WTC11 (cell line): ENCODE results near the gene DTWD2. TPM values are rescaled to one million over a fixed set of nuclear protein-coding genes. Genes with fewer than 3 reads are reported as not detected.
"Not testable (repeated sequence)": the region's sequence is repeated elsewhere in the genome, so short reads cannot be mapped to it uniquely, and the experiment has no call there.

ENCODE experiments used
- ATAC-seq: fragments of 200-7000 bp; cut with Tn5 transposase; 2 replicates; pipeline ENCODE4 v1.10.0; 2021; ENCODE audit warnings: mild to moderate bottlenecking, moderate library complexity
- CTCF ChIA-PET: fragments of 300-600 bp; sonication (Branson Sonifier 250); formaldehyde crosslinking; loops from one replicate; lab custom pipeline; 2021; ENCODE audit warnings: antibody characterized with exemption; lab: Charles Lee
- POLR2A ChIA-PET: fragments of 350-600 bp; sonication (Branson Sonifier 250); formaldehyde crosslinking; loops from one replicate; lab custom pipeline; 2021; ENCODE audit warnings: antibody characterized with exemption; lab: Charles Lee
- DNase-seq: peaks from one replicate; pipeline ENCODE4 v3.0.0; 2021; ENCODE audit warnings: low spot score
- H3K27ac Mint-ChIP-seq: 2 replicates; pipeline ENCODE4 v1.8.0; 2021; ENCODE audit warnings: mixed read lengths
- H3K27me3 Mint-ChIP-seq: 2 replicates; pipeline ENCODE4 v1.8.0; 2021; ENCODE audit warnings: low read depth, mild to moderate bottlenecking, moderate library complexity, mixed read lengths
- H3K36me3 Mint-ChIP-seq: 2 replicates; pipeline ENCODE4 v1.8.0; 2021; ENCODE audit warnings: mixed read lengths
- H3K4me1 Mint-ChIP-seq: 2 replicates; pipeline ENCODE4 v1.8.0; 2022; ENCODE audit warnings: mixed read lengths
- H3K4me3 Mint-ChIP-seq: 2 replicates; pipeline ENCODE4 v1.8.0; 2021; ENCODE audit warnings: mild to moderate bottlenecking, moderate library complexity, mixed read lengths
- H3K9me3 Mint-ChIP-seq: 2 replicates; pipeline ENCODE4 v1.8.0; 2021; ENCODE audit warnings: mixed read lengths
- ATF1 ChIP-seq: sonication (generic); formaldehyde crosslinking; IDR thresholded peaks from 2 replicates; pipeline ENCODE4 v1.8.1; 2023; ENCODE audit warnings: mild to moderate bottlenecking, moderate library complexity, missing genetic modification reagents
- HMGA2 ChIP-seq: fragments of 250-450 bp; sonication (Bioruptor Pico); IDR thresholded peaks from 2 replicates; pipeline ENCODE4 v1.4.0; 2021; ENCODE audit warnings: mild to moderate bottlenecking, moderate library complexity
- SMAD3 ChIP-seq: sonication (generic); formaldehyde crosslinking; IDR thresholded peaks from 2 replicates; pipeline ENCODE4 v1.8.0; 2022; ENCODE audit warnings: missing genetic modification reagents, mild to moderate bottlenecking, borderline replicate concordance
- SMAD4 ChIP-seq: sonication (generic); formaldehyde crosslinking; IDR thresholded peaks from 2 replicates; pipeline ENCODE4 v1.8.0; 2022; ENCODE audit warnings: mild to moderate bottlenecking, missing genetic modification reagents
- SOX15 ChIP-seq: fragments of 250-450 bp; sonication (Bioruptor Pico); IDR thresholded peaks from 2 replicates; pipeline ENCODE4 v1.9.0; 2021; ENCODE audit warnings: mild to moderate bottlenecking
- ZNF138 ChIP-seq: sonication (generic); formaldehyde crosslinking; conservative IDR thresholded peaks from 2 replicates; pipeline ENCODE4 v1.8.1; 2022; ENCODE audit warnings: mild to moderate bottlenecking, moderate library complexity, missing genetic modification reagents
- ZNF232 ChIP-seq: sonication (generic); formaldehyde crosslinking; IDR thresholded peaks from 2 replicates; pipeline ENCODE4 v1.8.0; 2022; ENCODE audit warnings: mild to moderate bottlenecking, missing genetic modification reagents
- ZNF416 ChIP-seq: fragments of 250-450 bp; sonication (Bioruptor Pico); IDR thresholded peaks from 2 replicates; pipeline ENCODE4 v1.9.0; 2021; ENCODE audit warnings: mild to moderate bottlenecking, inconsistent platforms
- total RNA-seq: library from RNA; stranded (reverse); gene quantifications from 3 replicates; pipeline ENCODE4 v1.2.3, GENCODE V29; 2021
- TF ChIP-seq, protein P1 (sequence below): sonication (generic); formaldehyde crosslinking; IDR thresholded peaks from 2 replicates; pipeline ENCODE4 v1.8.1; 2022; ENCODE audit warnings: mild to moderate bottlenecking, moderate library complexity, missing genetic modification reagents
- TF ChIP-seq, protein P2 (sequence below): fragments of 250-450 bp; sonication (Bioruptor Pico); IDR thresholded peaks from 2 replicates; pipeline ENCODE4 v1.9.0; 2021; ENCODE audit warnings: mild to moderate bottlenecking
- TF ChIP-seq, protein P3 (sequence below): sonication (generic); formaldehyde crosslinking; IDR thresholded peaks from 2 replicates; pipeline ENCODE4 v1.8.1; 2023; ENCODE audit warnings: mild to moderate bottlenecking, moderate library complexity, missing genetic modification reagents
- TF ChIP-seq, protein P4 (sequence below): fragments of 250-450 bp; sonication (Bioruptor Pico); IDR thresholded peaks from 2 replicates; pipeline ENCODE4 v2.1.2; 2022; ENCODE audit warnings: mild to moderate bottlenecking, moderate library complexity
- TF ChIP-seq, protein P5 (sequence below): sonication (generic); formaldehyde crosslinking; IDR thresholded peaks from 2 replicates; pipeline ENCODE4 v1.8.1; 2023; ENCODE audit warnings: mild to moderate bottlenecking, missing genetic modification reagents, moderate library complexity
- TF ChIP-seq, protein P6 (sequence below): sonication (generic); formaldehyde crosslinking; IDR thresholded peaks from 2 replicates; pipeline ENCODE4 v1.8.1; 2023; ENCODE audit warnings: mild to moderate bottlenecking, missing genetic modification reagents

Gene DTWD2
- total RNA-seq, 1 experiment from 2014 or later: 13.1 TPM

DNA sequence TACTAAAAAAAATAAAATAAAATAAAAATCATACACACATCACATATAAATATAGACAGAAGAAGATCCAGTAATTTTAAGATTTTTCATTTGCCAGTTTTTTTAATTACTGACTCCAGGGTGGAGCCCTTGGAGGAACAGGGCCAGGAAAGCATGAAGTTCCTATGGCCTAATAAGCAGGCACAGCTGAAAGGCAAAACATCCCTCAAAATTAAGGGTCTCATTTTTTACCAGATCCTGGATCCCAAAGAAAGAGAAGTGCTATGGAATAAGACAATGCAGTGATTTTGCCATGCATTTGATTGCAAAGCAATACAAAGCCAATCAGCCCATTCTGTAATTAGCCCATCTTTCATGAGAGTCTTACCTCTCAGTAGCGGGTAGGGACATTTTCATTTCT lies 11.3 kb upstream of the DTWD2 start:
- ChIA-PET CTCF (no interaction called here), POLR2A (no interaction called here)
- ATAC-seq (no peak), DNase-seq (no peak)
- no peaks in the 10 kb centered on the region; the same call in 1 of the 2 replicates for H3K27me3 Mint-ChIP-seq
- H3K4me3 Mint-ChIP-seq: no peak overlapping the region
- H3K36me3 Mint-ChIP-seq: peaks cover 63% of the 10 kb centered on the region
- TF ChIP-seq SMAD3 (CRISPR knock-in tag): no peak
- no peak for TF ChIP-seq HMGA2 (CRISPR knock-in tag)
- TF ChIP-seq, protein P1, sequence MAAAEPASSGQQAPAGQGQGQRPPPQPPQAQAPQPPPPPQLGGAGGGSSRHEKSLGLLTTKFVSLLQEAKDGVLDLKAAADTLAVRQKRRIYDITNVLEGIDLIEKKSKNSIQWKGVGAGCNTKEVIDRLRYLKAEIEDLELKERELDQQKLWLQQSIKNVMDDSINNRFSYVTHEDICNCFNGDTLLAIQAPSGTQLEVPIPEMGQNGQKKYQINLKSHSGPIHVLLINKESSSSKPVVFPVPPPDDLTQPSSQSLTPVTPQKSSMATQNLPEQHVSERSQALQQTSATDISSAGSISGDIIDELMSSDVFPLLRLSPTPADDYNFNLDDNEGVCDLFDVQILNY (CRISPR knock-in tag): no peak
- no peak for TF ChIP-seq SMAD4 (CRISPR knock-in tag)
- TF ChIP-seq, protein P2, sequence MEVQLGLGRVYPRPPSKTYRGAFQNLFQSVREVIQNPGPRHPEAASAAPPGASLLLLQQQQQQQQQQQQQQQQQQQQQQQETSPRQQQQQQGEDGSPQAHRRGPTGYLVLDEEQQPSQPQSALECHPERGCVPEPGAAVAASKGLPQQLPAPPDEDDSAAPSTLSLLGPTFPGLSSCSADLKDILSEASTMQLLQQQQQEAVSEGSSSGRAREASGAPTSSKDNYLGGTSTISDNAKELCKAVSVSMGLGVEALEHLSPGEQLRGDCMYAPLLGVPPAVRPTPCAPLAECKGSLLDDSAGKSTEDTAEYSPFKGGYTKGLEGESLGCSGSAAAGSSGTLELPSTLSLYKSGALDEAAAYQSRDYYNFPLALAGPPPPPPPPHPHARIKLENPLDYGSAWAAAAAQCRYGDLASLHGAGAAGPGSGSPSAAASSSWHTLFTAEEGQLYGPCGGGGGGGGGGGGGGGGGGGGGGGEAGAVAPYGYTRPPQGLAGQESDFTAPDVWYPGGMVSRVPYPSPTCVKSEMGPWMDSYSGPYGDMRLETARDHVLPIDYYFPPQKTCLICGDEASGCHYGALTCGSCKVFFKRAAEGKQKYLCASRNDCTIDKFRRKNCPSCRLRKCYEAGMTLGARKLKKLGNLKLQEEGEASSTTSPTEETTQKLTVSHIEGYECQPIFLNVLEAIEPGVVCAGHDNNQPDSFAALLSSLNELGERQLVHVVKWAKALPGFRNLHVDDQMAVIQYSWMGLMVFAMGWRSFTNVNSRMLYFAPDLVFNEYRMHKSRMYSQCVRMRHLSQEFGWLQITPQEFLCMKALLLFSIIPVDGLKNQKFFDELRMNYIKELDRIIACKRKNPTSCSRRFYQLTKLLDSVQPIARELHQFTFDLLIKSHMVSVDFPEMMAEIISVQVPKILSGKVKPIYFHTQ (CRISPR knock-in tag): no peak
- no peaks in the 10 kb centered on the region for H3K4me1 Mint-ChIP-seq
- H3K27ac Mint-ChIP-seq: no peak overlapping the region
- H3K9me3 Mint-ChIP-seq: peaks cover 67% of the 10 kb centered on the region

DNA sequence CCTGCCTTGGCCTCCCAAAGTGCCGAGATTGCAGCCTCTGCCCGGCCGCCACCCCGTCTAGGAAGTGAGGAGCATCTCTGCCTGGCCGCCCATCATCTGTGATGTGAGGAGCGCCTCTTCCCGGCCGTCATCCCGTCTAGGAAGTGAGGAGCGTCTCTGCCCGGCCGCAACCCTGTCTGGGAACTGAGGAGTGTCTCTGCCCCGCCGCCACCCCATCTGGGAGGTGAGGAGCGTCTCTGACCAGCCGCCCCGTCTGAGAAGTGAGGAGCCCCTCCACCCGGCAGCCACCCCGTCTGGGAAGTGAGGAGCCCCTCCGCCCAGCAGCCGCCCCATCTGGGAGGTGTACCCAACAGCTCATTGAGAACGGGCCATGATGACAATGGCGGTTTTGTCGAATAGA lies 10.5 kb upstream of the DTWD2 start:
- POLR2A ChIA-PET, H3K4me1 Mint-ChIP-seq, DNase-seq, H3K4me3 Mint-ChIP-seq, ATAC-seq, H3K27ac Mint-ChIP-seq, CTCF ChIA-PET, H3K27me3 Mint-ChIP-seq: not testable (repeated sequence)
- peaks cover 70% of the 10 kb centered on the region for H3K9me3 Mint-ChIP-seq
- peaks cover 63% of the 10 kb centered on the region for H3K36me3 Mint-ChIP-seq

DNA sequence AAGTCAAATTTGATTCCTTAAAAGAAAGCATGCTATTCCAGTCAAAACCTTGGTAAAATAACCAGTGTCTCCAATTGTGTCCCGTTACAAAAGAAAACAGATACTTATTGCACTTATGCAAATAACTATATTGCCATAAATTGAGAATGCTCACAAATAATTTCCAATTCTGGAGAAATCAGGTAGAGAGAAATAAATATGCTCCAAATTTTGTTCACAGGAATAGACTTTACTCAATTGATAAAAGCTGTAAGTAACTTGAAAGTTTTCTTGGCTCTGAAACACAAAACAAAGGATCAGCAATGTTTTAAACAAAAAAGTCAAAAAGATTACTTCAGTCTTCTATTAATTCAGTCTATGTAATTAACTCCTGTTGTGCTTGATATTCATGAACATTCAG lies 7.8 kb upstream of the DTWD2 start:
- Mint-ChIP-seq H3K36me3 (peaks cover 64% of the 10 kb centered on the region), H3K4me1 (no peaks in the 10 kb centered on the region), H3K27ac (no peak overlapping the region), H3K27me3 (no peaks in the 10 kb centered on the region; the same call in none of the 2 replicates), H3K9me3 (peaks cover 66% of the 10 kb centered on the region), H3K4me3 (no peak overlapping the region)
- ATAC-seq (no peak), DNase-seq (no peak)
- ChIA-PET POLR2A (interaction anchor here (0.5 kb wide), 1 partner anchor 655 kb away, joined by 3 read pairs; no protein-coding TSS in a partner anchor), CTCF (no interaction called here)
- TF ChIP-seq SMAD3 (CRISPR knock-in tag): no peak
- no peak for TF ChIP-seq HMGA2 (CRISPR knock-in tag)
- TF ChIP-seq, protein P3, sequence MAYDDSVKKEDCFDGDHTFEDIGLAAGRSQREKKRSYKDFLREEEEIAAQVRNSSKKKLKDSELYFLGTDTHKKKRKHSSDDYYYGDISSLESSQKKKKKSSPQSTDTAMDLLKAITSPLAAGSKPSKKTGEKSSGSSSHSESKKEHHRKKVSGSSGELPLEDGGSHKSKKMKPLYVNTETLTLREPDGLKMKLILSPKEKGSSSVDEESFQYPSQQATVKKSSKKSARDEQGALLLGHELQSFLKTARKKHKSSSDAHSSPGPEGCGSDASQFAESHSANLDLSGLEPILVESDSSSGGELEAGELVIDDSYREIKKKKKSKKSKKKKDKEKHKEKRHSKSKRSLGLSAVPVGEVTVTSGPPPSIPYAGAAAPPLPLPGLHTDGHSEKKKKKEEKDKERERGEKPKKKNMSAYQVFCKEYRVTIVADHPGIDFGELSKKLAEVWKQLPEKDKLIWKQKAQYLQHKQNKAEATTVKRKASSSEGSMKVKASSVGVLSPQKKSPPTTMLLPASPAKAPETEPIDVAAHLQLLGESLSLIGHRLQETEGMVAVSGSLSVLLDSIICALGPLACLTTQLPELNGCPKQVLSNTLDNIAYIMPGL (CRISPR knock-in tag): no peak

DNA sequence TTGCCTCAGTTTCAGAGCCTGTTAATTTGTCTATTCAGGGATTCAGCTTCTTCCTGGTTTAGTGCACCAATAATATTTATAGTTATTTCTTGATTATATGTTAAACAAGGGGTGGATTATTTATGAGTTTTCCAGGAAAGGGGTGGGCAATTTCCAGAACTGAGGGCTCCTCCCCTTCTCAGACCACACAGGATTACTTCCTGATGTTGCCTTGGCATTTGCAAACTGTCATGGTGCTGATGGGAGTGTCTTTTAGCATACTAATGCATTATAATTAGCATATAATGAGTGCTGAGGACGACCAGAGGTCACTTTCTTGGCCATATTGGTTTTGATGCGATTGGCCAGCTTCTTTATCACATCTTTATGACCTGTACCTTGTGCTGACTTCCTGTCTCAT lies 6.2 kb upstream of the DTWD2 start:
- no peaks in the 10 kb centered on the region for H3K4me1 Mint-ChIP-seq
- H3K9me3 Mint-ChIP-seq: peaks cover 51% of the 10 kb centered on the region
- ChIA-PET POLR2A (no interaction called here), CTCF (interaction anchor here (0.6 kb wide), 1 partner anchor 26 kb away, joined by 3 read pairs; no protein-coding TSS in a partner anchor)
- H3K36me3 Mint-ChIP-seq: peaks cover 49% of the 10 kb centered on the region
- DNase-seq (no peak), ATAC-seq (no peak)
- H3K27ac Mint-ChIP-seq: no peak overlapping the region
- no peak for TF ChIP-seq SOX15 (CRISPR knock-in tag)
- TF ChIP-seq, protein P4, sequence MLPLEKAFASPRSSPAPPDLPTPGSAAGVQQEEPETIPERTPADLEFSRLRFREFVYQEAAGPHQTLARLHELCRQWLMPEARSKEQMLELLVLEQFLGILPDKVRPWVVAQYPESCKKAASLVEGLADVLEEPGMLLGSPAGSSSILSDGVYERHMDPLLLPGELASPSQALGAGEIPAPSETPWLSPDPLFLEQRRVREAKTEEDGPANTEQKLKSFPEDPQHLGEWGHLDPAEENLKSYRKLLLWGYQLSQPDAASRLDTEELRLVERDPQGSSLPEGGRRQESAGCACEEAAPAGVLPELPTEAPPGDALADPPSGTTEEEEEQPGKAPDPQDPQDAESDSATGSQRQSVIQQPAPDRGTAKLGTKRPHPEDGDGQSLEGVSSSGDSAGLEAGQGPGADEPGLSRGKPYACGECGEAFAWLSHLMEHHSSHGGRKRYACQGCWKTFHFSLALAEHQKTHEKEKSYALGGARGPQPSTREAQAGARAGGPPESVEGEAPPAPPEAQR (CRISPR knock-in tag): no peak
- no peak for TF ChIP-seq ZNF138
- no peak for TF ChIP-seq ZNF232 (CRISPR knock-in tag)
- TF ChIP-seq ZNF416 (CRISPR knock-in tag): no peak
- TF ChIP-seq, protein P5, sequence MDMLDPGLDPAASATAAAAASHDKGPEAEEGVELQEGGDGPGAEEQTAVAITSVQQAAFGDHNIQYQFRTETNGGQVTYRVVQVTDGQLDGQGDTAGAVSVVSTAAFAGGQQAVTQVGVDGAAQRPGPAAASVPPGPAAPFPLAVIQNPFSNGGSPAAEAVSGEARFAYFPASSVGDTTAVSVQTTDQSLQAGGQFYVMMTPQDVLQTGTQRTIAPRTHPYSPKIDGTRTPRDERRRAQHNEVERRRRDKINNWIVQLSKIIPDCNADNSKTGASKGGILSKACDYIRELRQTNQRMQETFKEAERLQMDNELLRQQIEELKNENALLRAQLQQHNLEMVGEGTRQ (CRISPR knock-in tag): no peak
- TF ChIP-seq, protein P1 (CRISPR knock-in tag): no peak
- TF ChIP-seq, protein P6, sequence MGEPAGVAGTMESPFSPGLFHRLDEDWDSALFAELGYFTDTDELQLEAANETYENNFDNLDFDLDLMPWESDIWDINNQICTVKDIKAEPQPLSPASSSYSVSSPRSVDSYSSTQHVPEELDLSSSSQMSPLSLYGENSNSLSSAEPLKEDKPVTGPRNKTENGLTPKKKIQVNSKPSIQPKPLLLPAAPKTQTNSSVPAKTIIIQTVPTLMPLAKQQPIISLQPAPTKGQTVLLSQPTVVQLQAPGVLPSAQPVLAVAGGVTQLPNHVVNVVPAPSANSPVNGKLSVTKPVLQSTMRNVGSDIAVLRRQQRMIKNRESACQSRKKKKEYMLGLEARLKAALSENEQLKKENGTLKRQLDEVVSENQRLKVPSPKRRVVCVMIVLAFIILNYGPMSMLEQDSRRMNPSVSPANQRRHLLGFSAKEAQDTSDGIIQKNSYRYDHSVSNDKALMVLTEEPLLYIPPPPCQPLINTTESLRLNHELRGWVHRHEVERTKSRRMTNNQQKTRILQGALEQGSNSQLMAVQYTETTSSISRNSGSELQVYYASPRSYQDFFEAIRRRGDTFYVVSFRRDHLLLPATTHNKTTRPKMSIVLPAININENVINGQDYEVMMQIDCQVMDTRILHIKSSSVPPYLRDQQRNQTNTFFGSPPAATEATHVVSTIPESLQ (CRISPR knock-in tag): no peak
- TF ChIP-seq ATF1: no peak
- no peak overlapping the region for H3K4me3 Mint-ChIP-seq
- H3K27me3 Mint-ChIP-seq: no peaks in the 10 kb centered on the region; the same call in 1 of the 2 replicates

DNA sequence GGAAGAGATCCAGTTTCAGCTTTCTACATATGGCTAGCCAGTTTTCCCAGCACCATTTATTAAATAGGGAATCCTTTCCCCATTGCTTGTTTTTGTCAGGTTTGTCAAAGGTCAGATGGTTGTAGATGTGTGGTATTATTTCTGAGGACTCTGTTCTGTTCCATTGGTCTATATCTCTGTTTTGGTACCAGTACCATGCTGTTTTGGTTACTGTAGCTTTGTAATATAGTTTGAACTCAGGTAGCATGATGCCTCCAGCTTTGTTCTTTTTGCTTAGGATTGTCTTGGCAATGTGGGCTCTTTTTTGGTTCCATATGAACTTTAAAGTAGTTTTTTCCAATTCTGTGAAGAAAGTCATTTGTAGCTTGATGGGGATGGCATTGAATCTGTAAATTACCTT lies 4.8 kb upstream of the DTWD2 start:
- ATAC-seq, DNase-seq, H3K27ac Mint-ChIP-seq, H3K27me3 Mint-ChIP-seq, CTCF ChIA-PET, H3K4me1 Mint-ChIP-seq, H3K4me3 Mint-ChIP-seq, POLR2A ChIA-PET: not testable (repeated sequence)
- Mint-ChIP-seq H3K9me3 (peaks cover 40% of the 10 kb centered on the region), H3K36me3 (peaks cover 39% of the 10 kb centered on the region)
